Thyroid gland (tissue), 4 donors: ENCODE data around the gene SLC17A7. TPM values are rescaled to one million over a fixed set of nuclear protein-coding genes. Genes with fewer than 3 reads are reported as not detected.

ENCODE experiments used
- DNase-seq, 2 donors: peaks; one replicate each; pipeline ENCODE4 v3.0.0-alpha.2; 2019
- H3K27ac ChIP-seq, 3 donors: fragments of 200-600 bp; sonication (generic); 1 replicate in 2 of 3; 2 replicates in 1 of 3; pipeline ENCODE4 v1.5.1; 2016 to 2019; ENCODE audit warnings: mild to moderate bottlenecking in 1 of 3, moderate library complexity in 1 of 3
- H3K27me3 ChIP-seq: fragments of 200-600 bp; sonication (generic); one replicate; pipeline ENCODE4 v1.5.1; 2019
- H3K36me3 ChIP-seq, 2 donors: fragments of 200-600 bp; sonication (generic); one replicate each; pipeline ENCODE4 v1.5.1; 2016 to 2019
- H3K4me1 ChIP-seq, 2 donors: fragments of 200-600 bp; sonication (generic); one replicate each; pipeline ENCODE4 v1.5.1; 2017 to 2019
- H3K4me3 ChIP-seq, 3 donors: fragments of 200-600 bp; sonication (generic); replicated peaks in 1 of 3; 1 replicate in 2 of 3; 2 replicates in 1 of 3; pipeline ENCODE4 v1.5.1; 2016; ENCODE audit warnings: mild to moderate bottlenecking in 1 of 3
- H3K9me3 ChIP-seq: fragments of 200-600 bp; sonication (generic); one replicate; pipeline ENCODE4 v1.5.1; 2017
- CTCF ChIP-seq, 6 experiments: fragments of 200-600 bp in 3 of 6; fragments of 450-650 bp in 3 of 6; sonication (generic) in 3 of 6; IDR thresholded peaks; one replicate each; pipeline ENCODE4 v1.5.1; 2016 to 2019; ENCODE audit warnings: antibody characterized with exemption in 6 of 6, mild to moderate bottlenecking in 2 of 6, inconsistent platforms in 1 of 6, moderate library complexity in 1 of 6
- POLR2A ChIP-seq, 2 donors: fragments of 450-650 bp; IDR thresholded peaks; one replicate each; pipeline ENCODE4 v1.6.1; 2017; ENCODE audit warnings: antibody characterized with exemption in 2 of 2, mild to moderate bottlenecking in 2 of 2, moderate library complexity in 1 of 2
- WGBS, 2 donors: methylation state at CpG; one replicate each; pipeline ENCODE4 v1.1.5; 2017; 5-methylcytosine and 5-hydroxymethylcytosine counted together
- intact Hi-C: fragments of 100-400 bp; cut with DNase I; formaldehyde crosslinking; loops from one replicate; pipeline ENCODE4 v1.15.1; 2023
- total RNA-seq, 4 donors: library from RNA; depleted of rRNA; stranded (reverse); fragments of >200 nt; gene quantifications; one replicate each; pipeline ENCODE4 v1.2.3, GENCODE V29; 2016

Gene SLC17A7
- total RNA-seq, 4 donors from 2014 or later, result 0.73 to 1.5 (median 1.3) TPM

GRCh38 chr19:49469828-49470614 lies 28.7 kb upstream of the SLC17A7 start:
- Histone ChIP-seq H3K27me3 (no peaks in the 10 kb centered on the region), H3K36me3 (peaks cover 0 to 3% of the 10 kb centered on the region in 2 donors), H3K4me3 (no peak overlapping the region), H3K27ac (no peak overlapping the region), H3K9me3 (no peaks in the 10 kb centered on the region), H3K4me1 (peaks cover 4 to 8% of the 10 kb centered on the region in 2 donors)
- intact Hi-C loops, result no loop called here
- no peak for TF ChIP-seq POLR2A (IDR thresholded peaks at IDR 0.05)
- no peak for TF ChIP-seq CTCF (IDR thresholded peaks at IDR 0.05)
- 86% methylated on average over 14 to 21 of the region's 25 CpGs for WGBS, 2 donors
- no peak for DNase-seq

GRCh38 chr19:49468746-49469447 lies 27.6 kb upstream of the SLC17A7 start:
- no peak for TF ChIP-seq POLR2A (IDR thresholded peaks at IDR 0.05)
- TF ChIP-seq CTCF (IDR thresholded peaks at IDR 0.05), result no peak
- H3K9me3 ChIP-seq, result no peaks in the 10 kb centered on the region
- 70 to 75% methylated on average over 15 of the region's 15 CpGs for WGBS, 2 donors
- peak overlapping the region in 1 of 3 donors; percentile 45 for H3K27ac ChIP-seq
- DNase-seq, result peak; percentile 18 to 36
- H3K27me3 ChIP-seq, result no peaks in the 10 kb centered on the region
- H3K4me3 ChIP-seq, result no peak overlapping the region
- peaks cover 4 to 8% of the 10 kb centered on the region in 2 donors for H3K4me1 ChIP-seq
- peaks cover 0 to 11% of the 10 kb centered on the region in 2 donors for H3K36me3 ChIP-seq
- intact Hi-C loops, result no loop called here

- TF ChIP-seq CTCF (IDR thresholded peaks at IDR 0.05) (no peak), POLR2A (IDR thresholded peaks at IDR 0.05) (no peak)
- Histone ChIP-seq H3K27me3 (no peaks in the 10 kb centered on the region), H3K4me3 (no peak overlapping the region), H3K36me3 (peaks cover 0 to 11% of the 10 kb centered on the region in 2 donors), H3K27ac (peak overlapping the region in 1 of 3 donors; percentile 45), H3K9me3 (no peaks in the 10 kb centered on the region), H3K4me1 (peaks cover 0 to 8% of the 10 kb centered on the region in 2 donors)
- no peak for DNase-seq
- intact Hi-C loops, result no loop called here
- 91 to 95% methylated on average over 13 to 19 of the region's 19 CpGs for WGBS, 2 donors
Observed at GRCh38 chr19:49468199-49468598, 26.9 kb upstream of the SLC17A7 start.

GRCh38 chr19:49465371-49465770 lies 24.0 kb upstream of the SLC17A7 start:
- WGBS, 2 donors, result 100% methylated on average over 1 of the region's 3 CpGs; no CpG with 5 or more reads in 1 of the 2 donors
- no peak for DNase-seq
- H3K36me3 ChIP-seq, result peaks cover 0 to 11% of the 10 kb centered on the region in 2 donors

More at GRCh38 chr19:49465371-49465770, 24.0 kb upstream of the SLC17A7 start:
- Histone ChIP-seq H3K4me3 (no peak overlapping the region), H3K9me3 (no peaks in the 10 kb centered on the region), H3K27me3 (no peaks in the 10 kb centered on the region), H3K4me1 (peaks cover 0 to 8% of the 10 kb centered on the region in 2 donors), H3K27ac (no peak overlapping the region)
- intact Hi-C loops, result no loop called here
- TF ChIP-seq CTCF (IDR thresholded peaks at IDR 0.05), result no peak
